ENCODE data around the gene VPS16.

DNA sequence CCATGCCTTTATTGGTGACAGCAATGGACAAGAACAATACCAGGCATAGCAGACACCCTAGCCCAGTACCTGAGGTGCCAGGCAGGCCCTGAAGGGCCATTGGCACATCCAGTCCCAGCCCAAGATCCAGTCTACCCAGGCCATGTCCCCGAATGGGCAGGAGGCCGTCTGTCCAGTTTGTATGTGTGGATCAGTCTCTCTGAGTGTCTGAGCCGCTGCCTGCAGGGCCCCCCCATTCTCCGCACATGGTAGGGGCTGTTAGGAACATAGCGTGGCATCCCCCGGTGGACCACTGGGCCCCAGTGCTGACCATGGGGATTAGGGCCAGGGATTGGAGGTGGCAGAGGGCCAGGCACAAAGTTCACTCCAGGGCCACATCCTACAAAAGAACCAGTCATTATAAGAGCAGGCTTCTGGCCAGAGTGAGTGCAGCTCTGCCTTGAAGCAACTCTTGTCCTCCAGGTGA lies 5.2 kb upstream of the VPS16 start:
- TF ChIP-seq, protein P1, sequence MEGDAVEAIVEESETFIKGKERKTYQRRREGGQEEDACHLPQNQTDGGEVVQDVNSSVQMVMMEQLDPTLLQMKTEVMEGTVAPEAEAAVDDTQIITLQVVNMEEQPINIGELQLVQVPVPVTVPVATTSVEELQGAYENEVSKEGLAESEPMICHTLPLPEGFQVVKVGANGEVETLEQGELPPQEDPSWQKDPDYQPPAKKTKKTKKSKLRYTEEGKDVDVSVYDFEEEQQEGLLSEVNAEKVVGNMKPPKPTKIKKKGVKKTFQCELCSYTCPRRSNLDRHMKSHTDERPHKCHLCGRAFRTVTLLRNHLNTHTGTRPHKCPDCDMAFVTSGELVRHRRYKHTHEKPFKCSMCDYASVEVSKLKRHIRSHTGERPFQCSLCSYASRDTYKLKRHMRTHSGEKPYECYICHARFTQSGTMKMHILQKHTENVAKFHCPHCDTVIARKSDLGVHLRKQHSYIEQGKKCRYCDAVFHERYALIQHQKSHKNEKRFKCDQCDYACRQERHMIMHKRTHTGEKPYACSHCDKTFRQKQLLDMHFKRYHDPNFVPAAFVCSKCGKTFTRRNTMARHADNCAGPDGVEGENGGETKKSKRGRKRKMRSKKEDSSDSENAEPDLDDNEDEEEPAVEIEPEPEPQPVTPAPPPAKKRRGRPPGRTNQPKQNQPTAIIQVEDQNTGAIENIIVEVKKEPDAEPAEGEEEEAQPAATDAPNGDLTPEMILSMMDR (IDR thresholded peaks at IDR 0.05): no peak
- TF ChIP-seq ZFX (IDR thresholded peaks at IDR 0.05; ENCODE audit: borderline replicate concordance): no peak
